Adrenal gland (tissue), 5 donors: ENCODE results near the gene GLI2.

Experiments used
- CTCF ChIP-seq, 6 experiments: fragments of 450-650 bp in 4 of 6; fragments of 200-600 bp in 2 of 6; sonication (generic) in 1 of 6; IDR thresholded peaks; 1 replicate in 5 of 6; 2 replicates in 1 of 6; pipeline versions ENCODE4 v1.5.1 to v1.8.0; 2016 to 2021; ENCODE audit warnings: antibody characterized with exemption in 6 of 6, mild to moderate bottlenecking in 2 of 6, moderate library complexity in 1 of 6
- POLR2A ChIP-seq, 2 donors: fragments of 450-650 bp; IDR thresholded peaks; one replicate each; pipeline ENCODE4 v1.6.1; 2017; ENCODE audit warnings: antibody characterized with exemption in 2 of 2, mild to moderate bottlenecking in 2 of 2, moderate library complexity in 1 of 2
- donor health status: DM: no; HTN: no; CAD: no.

- TF ChIP-seq POLR2A (IDR thresholded peaks at IDR 0.05) = no peak
- TF ChIP-seq CTCF (IDR thresholded peaks at IDR 0.05) = no peak
Measured at GRCh38 chr2:120708944-120709607, 26.6 kb upstream of the GLI2 start.
